ENCODE measurements around the gene ANGEL1. TPM values are rescaled to one million over a fixed set of nuclear protein-coding genes. Genes with fewer than 3 reads are reported as not detected.
A peak's percentile ranks its signal among the peaks of the same experiment; 100 is the strongest.

Gene ANGEL1
- total and polyA plus RNA-seq, 2 of the 13 experiments (the other 11 are each of a cell fraction or from before 2014, with no cell fraction given) = 14.3 to 20.1 TPM

- TF ChIP-seq GPBP1L1 (CRISPR knock-in tag; IDR thresholded peaks at IDR 0.05) = no peak
- peak; percentile 88 for TF ChIP-seq ARID5B (CRISPR knock-in tag; IDR thresholded peaks at IDR 0.05)
- no peak for TF ChIP-seq CCDC6 (CRISPR knock-in tag; IDR thresholded peaks at IDR 0.05)
- no peak for TF ChIP-seq NR1H2 (CRISPR knock-in tag; IDR thresholded peaks at IDR 0.05; ENCODE audit: borderline replicate concordance, low read depth)
- peak; percentile 64; the same call in 1 of the 2 replicates for TF ChIP-seq ZNF205 (CRISPR knock-in tag; IDR thresholded peaks at IDR 0.05)
- peak; percentile 53; the same call in 1 of the 2 replicates for TF ChIP-seq PPARG (CRISPR knock-in tag; conservative IDR thresholded peaks at IDR 0.05)
- peak; percentile 30; the same call in 1 of the 2 replicates for TF ChIP-seq TBX2 (CRISPR knock-in tag; IDR thresholded peaks at IDR 0.05; ENCODE audit: borderline replicate concordance)
- no peak for TF ChIP-seq CBFB (CRISPR knock-in tag; IDR thresholded peaks at IDR 0.05)
- peak; percentile 98 for TF ChIP-seq NR2F1 (CRISPR knock-in tag; IDR thresholded peaks at IDR 0.05)
- no peak for TF ChIP-seq ZNF557 (CRISPR knock-in tag; IDR thresholded peaks at IDR 0.05)
- 0 out of 2 replicates have a peak, but pooled peaks have one; percentile 21 for TF ChIP-seq KMT2B (CRISPR knock-in tag; IDR thresholded peaks at IDR 0.05)
- 0 out of 4 replicates have a peak, but pooled peaks of 1 of the 2 experiments have one; percentile 40 for TF ChIP-seq KLF16 (CRISPR knock-in tag; IDR thresholded peaks at IDR 0.05)
- TF ChIP-seq ZNF570 (CRISPR knock-in tag; IDR thresholded peaks at IDR 0.05; ENCODE audit: borderline replicate concordance) = no peak
- peak; percentile 76; the same call in 1 of the 2 replicates for TF ChIP-seq HMG20A (CRISPR knock-in tag; IDR thresholded peaks at IDR 0.05; ENCODE audit: borderline replicate concordance)
- no peak for TF ChIP-seq DBP (CRISPR knock-in tag; IDR thresholded peaks at IDR 0.05; ENCODE audit: not compliant biosample characterization)
- no peak for TF ChIP-seq TMF1 (CRISPR knock-in tag; IDR thresholded peaks at IDR 0.05; ENCODE audit: low read depth)
- no peak for TF ChIP-seq ZNF513 (CRISPR knock-in tag; conservative IDR thresholded peaks at IDR 0.05)
- no peak for TF ChIP-seq AFF4 (CRISPR knock-in tag; IDR thresholded peaks at IDR 0.05)
These were observed 19.9 kb upstream of the ANGEL1 start (continued) for GRCh38 chr14:76832503-76832988.

Measured in HepG2 (cell line).